ENCODE results near the gene NRBF2.

The NRBF2 gene

GRCh38 chr10:63165249-63165648, 32.1 kb downstream of the NRBF2 start:
- no peak for ATAC-seq

- ATAC-seq = peak; percentile 45 to 49
These were observed 33.7 kb downstream of the NRBF2 start for GRCh38 chr10:63166742-63167258.

- no peak for ATAC-seq
These were observed 35.8 kb downstream of the NRBF2 start for GRCh38 chr10:63168821-63169462.

- ATAC-seq = no peak
These were observed 36.5 kb downstream of the NRBF2 start for GRCh38 chr10:63169624-63170023.

- ATAC-seq = no peak
These were observed 38.2 kb downstream of the NRBF2 start for GRCh38 chr10:63171255-63171855.

- no peak for ATAC-seq
These were observed 38.8 kb downstream of the NRBF2 start for GRCh38 chr10:63171926-63172325.

- peak; percentile 97 to 98 for ATAC-seq
These were observed 40.5 kb downstream of the NRBF2 start for GRCh38 chr10:63173468-63174232.

GRCh38 chr10:63175534-63175933, 42.4 kb downstream of the NRBF2 start:
- no peak for ATAC-seq

GRCh38 chr10:63192826-63193225, 59.7 kb downstream of the NRBF2 start:
- ATAC-seq = no peak

GRCh38 chr10:63197344-63198092, 64.4 kb downstream of the NRBF2 start:
- ATAC-seq = no peak

- no peak for ATAC-seq
These were observed 66.6 kb downstream of the NRBF2 start for GRCh38 chr10:63199716-63200115.

- ATAC-seq = no peak
These were observed 67.3 kb downstream of the NRBF2 start for GRCh38 chr10:63200431-63200830.

GRCh38 chr10:63201118-63201517, 68.0 kb downstream of the NRBF2 start:
- ATAC-seq = no peak

All from activated CD4-positive, CD25-positive, alpha-beta regulatory T cell treated with anti-CD3 and anti-CD28 coated beads, Interleukin-2, amount 50 U/mL, for 24 hours (primary cell).